ENCODE measurements around the gene MYH15.

MYH15 gene

GRCh38 chr3:108410531-108410984 is 99.8 kb downstream of the MYH15 start:
- DNase-seq, result peak in 1 of 2 experiments; percentile 36

GRCh38 chr3:108409800-108410178 is 100.6 kb downstream of the MYH15 start:
- no peak for DNase-seq

DNA sequence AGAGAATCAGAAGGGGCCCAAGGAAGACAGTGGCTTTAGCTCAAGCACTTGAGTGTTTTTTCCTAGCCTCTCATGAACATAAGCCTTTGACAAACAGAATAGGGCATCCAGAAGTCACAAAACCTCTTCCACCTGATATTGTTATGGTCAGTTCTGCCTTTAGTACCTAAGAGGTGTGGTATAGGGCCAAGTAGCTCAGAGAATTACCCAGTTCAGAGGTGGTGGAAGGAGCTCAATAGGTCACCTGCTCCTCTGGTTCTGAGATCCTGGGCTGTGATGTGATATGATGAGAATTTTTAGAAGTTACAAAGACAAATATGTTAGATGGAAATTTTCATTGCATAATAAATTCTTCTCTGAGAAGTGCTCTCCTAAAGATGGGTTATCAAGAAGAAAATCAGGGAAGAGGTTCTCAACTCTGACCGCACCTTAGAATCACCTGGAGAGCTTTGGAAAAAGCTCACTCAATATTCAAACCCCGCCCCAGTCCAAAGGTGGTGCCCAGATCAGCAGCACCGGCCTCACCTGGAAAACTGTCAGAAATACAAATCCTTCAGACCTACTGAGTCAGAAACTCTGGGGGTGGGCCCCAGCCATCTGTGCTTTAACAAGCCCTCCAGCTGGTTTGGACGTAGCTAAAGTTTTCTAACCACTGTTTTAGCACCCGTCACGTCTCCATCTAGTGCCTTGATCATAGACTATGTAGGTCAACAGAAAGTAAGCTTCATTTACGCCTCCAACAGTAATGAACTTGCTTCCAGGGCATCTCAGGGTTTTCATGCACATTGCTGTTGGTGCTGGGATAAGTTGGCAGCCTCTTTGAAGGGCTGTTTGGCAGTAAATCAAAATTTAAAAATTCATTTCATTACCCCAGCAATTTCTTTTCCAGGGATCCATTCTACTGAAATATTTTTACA is 101.3 kb downstream of the MYH15 start:
- no peak for DNase-seq

- DNase-seq, result no peak
Measured at GRCh38 chr3:108407886-108408285, 102.5 kb downstream of the MYH15 start.

DNA sequence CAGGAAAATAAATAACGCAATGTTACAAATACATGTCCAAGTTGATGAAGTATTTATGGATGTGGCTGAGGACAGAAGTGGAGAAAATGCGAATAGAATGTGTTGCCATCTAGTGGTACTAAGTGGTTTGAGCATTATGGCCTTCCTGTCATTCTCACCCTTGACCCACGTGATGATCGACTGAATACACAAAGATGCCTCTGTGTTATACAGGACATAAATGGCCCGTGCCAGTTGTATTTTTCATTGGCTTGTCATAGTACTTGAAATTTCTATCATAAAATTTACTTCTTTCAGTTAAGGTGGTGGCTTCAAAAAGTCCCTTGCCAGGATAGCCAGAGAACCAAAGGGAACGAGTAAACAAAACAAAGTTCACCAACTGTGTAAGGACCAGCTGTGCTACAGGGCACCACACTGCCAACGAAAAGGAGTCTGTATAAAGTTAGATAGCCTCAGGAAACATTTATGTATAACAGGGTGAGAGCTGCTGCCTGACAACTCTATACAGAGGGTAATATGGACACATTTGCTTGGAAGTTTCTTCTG is 103.7 kb downstream of the MYH15 start:
- no peak for DNase-seq

GRCh38 chr3:108406063-108406660 is 104.2 kb downstream of the MYH15 start:
- no peak for DNase-seq

DNA sequence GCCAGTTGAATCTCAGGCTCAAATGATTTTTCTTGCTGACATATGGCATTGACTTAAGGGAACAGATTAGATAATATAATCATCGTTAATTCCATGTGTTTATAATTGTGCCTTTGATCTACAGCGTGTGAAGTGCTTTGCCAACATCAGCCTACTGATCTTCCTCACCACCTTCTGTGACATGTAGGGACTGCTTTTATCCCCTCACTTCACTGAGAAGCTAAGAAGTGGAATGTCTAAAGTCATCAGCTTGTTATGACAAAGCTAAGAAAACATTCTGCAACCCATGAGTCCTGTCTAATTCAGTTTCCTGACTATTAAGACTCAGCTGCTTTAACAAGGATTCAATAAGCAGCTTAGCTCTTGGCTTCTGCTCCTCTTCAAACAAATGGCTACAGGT is 106.0 kb downstream of the MYH15 start:
- no peak for DNase-seq

GRCh38 chr3:108403686-108404345 is 106.6 kb downstream of the MYH15 start:
- no peak for DNase-seq

DNA sequence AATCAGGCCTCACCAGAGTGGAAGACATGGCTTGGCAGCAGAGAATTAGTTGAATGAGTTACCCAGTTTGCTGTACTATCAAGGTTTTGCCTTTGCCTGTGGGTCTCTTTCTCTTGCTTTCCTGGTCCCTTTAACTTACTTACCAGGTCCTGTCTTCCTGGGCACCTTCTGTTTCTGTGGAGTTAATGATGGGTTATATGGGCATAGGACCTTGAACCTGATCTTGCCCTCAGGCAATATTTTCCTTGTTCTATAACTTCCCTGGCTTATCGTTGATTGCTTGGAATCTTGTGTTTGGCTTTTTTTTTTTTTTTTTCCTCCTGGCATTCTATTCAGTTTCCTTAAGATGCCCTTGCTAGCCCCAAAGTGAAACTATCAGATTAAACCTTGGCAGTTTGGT is 107.2 kb downstream of the MYH15 start:
- no peak for DNase-seq

DNA sequence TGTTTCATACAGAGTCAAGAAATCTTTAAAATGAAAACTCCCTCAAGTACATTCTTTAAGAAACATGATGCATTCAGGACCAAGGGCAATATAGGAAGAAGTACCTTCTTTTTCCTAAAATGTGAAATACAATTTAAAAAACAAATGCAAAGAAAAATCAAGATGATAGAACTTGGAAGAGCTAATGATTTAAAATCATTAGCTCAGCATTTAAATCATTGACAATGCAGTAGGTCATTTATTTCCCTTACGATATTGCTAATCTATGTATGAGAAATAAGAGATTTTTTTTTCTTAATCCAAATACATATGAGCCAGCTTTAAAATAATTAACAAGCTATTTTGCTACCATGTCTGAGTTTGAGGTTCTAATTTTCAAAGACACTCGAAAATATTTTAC is 108.6 kb downstream of the MYH15 start:
- DNase-seq, result no peak

GRCh38 chr3:108398510-108398909 is 111.9 kb downstream of the MYH15 start:
- no peak for DNase-seq

DNA sequence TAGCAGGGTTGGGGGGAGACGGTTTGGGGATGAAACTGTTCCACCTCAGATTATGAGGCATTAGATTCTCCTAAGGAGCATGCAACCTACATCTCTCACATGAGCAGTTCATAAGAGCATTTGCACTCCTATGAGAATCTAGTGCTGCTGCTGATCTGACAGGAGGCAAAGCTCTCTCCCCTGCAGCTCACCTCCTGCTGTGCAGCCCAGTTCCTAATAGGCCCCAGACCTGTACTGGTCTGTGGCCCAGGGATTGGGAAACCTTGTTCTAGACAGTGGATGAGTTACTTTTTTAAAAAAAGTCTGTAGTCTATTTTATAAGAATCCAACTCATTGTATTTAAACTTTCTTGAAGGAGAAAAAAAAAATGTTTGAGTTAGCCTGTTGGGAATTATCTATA is 114.1 kb downstream of the MYH15 start:
- no peak for DNase-seq

- no peak for DNase-seq
Measured at GRCh38 chr3:108394563-108394962, 115.8 kb downstream of the MYH15 start.

DNA sequence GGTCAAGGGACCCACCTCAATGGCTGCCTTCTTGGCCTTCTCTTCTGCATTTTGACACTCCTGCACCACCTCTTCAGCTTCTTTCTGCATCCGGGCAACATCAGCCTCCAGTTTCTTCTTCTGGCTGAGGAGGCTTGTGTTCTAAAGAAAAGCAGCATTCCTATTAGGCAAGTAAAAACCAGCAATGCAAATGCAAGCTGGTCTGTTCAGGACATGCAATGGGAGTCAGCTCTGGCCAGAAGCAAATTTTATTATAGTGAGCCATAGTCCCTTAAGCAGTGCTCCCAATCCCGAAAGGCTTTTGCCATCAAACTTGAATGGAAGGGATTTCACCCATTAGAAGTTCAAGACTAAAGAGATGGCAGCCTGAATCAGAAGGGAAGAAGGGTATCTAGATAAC is 116.4 kb downstream of the MYH15 start:
- DNase-seq, result no peak

GRCh38 chr3:108393128-108393900 is 117.1 kb downstream of the MYH15 start:
- DNase-seq, result no peak

- no peak for DNase-seq
Measured at GRCh38 chr3:108391917-108392593, 118.3 kb downstream of the MYH15 start.

DNA sequence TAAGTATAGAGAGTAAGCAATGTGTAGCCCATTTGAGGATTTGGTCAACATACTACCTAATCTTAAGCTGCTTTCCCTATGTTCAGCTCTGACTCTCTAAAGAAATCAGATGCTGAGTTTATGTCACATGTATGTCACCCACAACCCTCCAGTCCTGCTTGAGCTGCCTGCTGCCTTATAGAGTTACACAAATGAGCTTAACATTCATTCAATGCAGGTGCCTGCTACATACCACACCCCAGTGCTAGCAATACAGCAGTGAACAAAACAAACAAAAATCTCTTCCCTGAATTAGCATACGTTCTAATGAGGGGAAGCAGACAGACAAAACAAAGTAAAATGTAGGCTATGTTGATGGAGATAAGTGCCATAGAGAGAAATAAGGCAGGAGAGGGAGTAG is 121.0 kb downstream of the MYH15 start:
- DNase-seq, result no peak

- no peak for DNase-seq
Measured at GRCh38 chr3:108388136-108389132, 122.0 kb downstream of the MYH15 start.

GRCh38 chr3:108387063-108387462 is 123.3 kb downstream of the MYH15 start:
- no peak for DNase-seq

DNA sequence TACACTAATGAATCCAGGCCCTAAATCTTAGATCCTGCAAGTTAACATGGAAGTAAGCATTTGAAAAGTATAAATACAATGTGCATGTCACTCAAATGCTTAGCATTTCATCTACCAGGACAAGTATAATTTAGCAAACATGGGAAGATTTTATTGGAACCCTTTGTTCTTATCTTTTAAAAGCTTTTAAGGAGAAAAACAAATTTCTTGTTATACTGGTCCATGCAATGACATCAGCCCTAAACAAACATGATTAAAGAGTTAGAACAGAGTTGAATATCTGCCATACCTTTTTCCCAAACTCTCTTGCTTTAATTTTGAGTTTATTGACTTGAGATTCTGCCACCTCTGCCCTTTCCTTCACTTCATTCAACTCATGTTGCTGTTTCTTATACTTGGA is 127.1 kb downstream of the MYH15 start:
- DNase-seq, result no peak
